Glutamatergic neuron (in vitro differentiated cells): ENCODE results near the gene IRGC. TPM values are rescaled to one million over a fixed set of nuclear protein-coding genes. Genes with fewer than 3 reads are reported as not detected.

ENCODE experiments used
- DNase-seq: peaks from one replicate; pipeline ENCODE4 v3.0.0; 2022
- H3K27ac Mint-ChIP-seq: one replicate; pipeline ENCODE4 v1.8.0; 2020; ENCODE audit warnings: mild to moderate bottlenecking, mixed read lengths, inconsistent platforms; ENCODE audit not compliant: unreplicated experiment
- H3K27me3 Mint-ChIP-seq: one replicate; pipeline ENCODE4 v1.8.0; 2020; ENCODE audit warnings: mild to moderate bottlenecking, moderate library complexity, mixed read lengths, inconsistent platforms; ENCODE audit not compliant: unreplicated experiment
- H3K36me3 Mint-ChIP-seq: one replicate; pipeline ENCODE4 v1.8.0; 2020; ENCODE audit warnings: mild to moderate bottlenecking, mixed read lengths, inconsistent platforms; ENCODE audit not compliant: unreplicated experiment
- H3K4me1 Mint-ChIP-seq: one replicate; pipeline ENCODE4 v1.8.0; 2020; ENCODE audit warnings: mild to moderate bottlenecking, low read depth, mixed read lengths, inconsistent platforms; ENCODE audit not compliant: unreplicated experiment
- H3K4me3 Mint-ChIP-seq: one replicate; pipeline ENCODE4 v1.8.0; 2020; ENCODE audit warnings: mild to moderate bottlenecking, mixed read lengths, inconsistent platforms; ENCODE audit not compliant: unreplicated experiment
- H3K9me3 Mint-ChIP-seq: one replicate; pipeline ENCODE4 v1.8.0; 2020; ENCODE audit warnings: mild to moderate bottlenecking, moderate library complexity, mixed read lengths, inconsistent platforms; ENCODE audit not compliant: unreplicated experiment
- CTCF ChIP-seq: fragments of 200-600 bp; sonication (generic); IDR thresholded peaks from one replicate; pipeline ENCODE4 v1.5.0; 2021; ENCODE audit not compliant: partially characterized antibody, unreplicated experiment
- total RNA-seq: library from RNA; stranded (reverse); fragmentation: NEBNext Ultra II Directional; extraction: Animal tissue kit (Norgen Biotek cat#: 25700); gene quantifications from one replicate; pipeline ENCODE4 v1.2.1, GENCODE V29; 2021; ENCODE audit not compliant: unreplicated experiment

IRGC gene
- total RNA-seq, 1 donor from 2014 or later, result not detected

- Mint-ChIP-seq H3K4me3 (no peak overlapping the region), H3K27ac (no peak overlapping the region), H3K27me3 (peaks cover 15% of the 10 kb centered on the region), H3K4me1 (peaks cover 2% of the 10 kb centered on the region), H3K36me3 (peaks cover 4% of the 10 kb centered on the region), H3K9me3 (peaks cover 7% of the 10 kb centered on the region)
- TF ChIP-seq CTCF, result no peak
- DNase-seq, result no peak
Observed at GRCh38 chr19:43751466-43752220, 35.8 kb downstream of the IRGC start.

GRCh38 chr19:43752287-43752875 lies 36.5 kb downstream of the IRGC start:
- Mint-ChIP-seq H3K36me3 (peaks cover 4% of the 10 kb centered on the region), H3K9me3 (peaks cover 7% of the 10 kb centered on the region), H3K27ac (no peak overlapping the region), H3K4me3 (no peak overlapping the region), H3K4me1 (peaks cover 2% of the 10 kb centered on the region), H3K27me3 (peaks cover 13% of the 10 kb centered on the region)
- no peak for DNase-seq
- no peak for TF ChIP-seq CTCF

GRCh38 chr19:43754253-43754502 lies 38.3 kb downstream of the IRGC start:
- peaks cover 11% of the 10 kb centered on the region for H3K9me3 Mint-ChIP-seq
- peak overlapping the region; percentile 95 for H3K4me3 Mint-ChIP-seq
- no peaks in the 10 kb centered on the region for H3K36me3 Mint-ChIP-seq
- H3K4me1 Mint-ChIP-seq, result peaks cover 4% of the 10 kb centered on the region
- H3K27ac Mint-ChIP-seq, result peak overlapping the region; percentile 75
- no peak for DNase-seq
- TF ChIP-seq CTCF, result no peak
- peaks cover 11% of the 10 kb centered on the region for H3K27me3 Mint-ChIP-seq

- Mint-ChIP-seq H3K4me1 (peaks cover 4% of the 10 kb centered on the region), H3K9me3 (peaks cover 11% of the 10 kb centered on the region)
- TF ChIP-seq CTCF, result no peak
Observed at GRCh38 chr19:43754503-43755255, 38.8 kb downstream of the IRGC start, which contains the start of gene SMG9. TSS of gene SMG9 (minus strand) at chr19:43754962. CDS start at chr19:43750741, 4,221 bp downstream.

More at GRCh38 chr19:43754503-43755255, 38.8 kb downstream of the IRGC start, which contains the start of gene SMG9:
- Mint-ChIP-seq H3K4me3 (peak within 1 kb of the TSS; percentile 95), H3K27ac (peak within 1 kb of the TSS; percentile 82), H3K36me3 (no peaks in the 10 kb centered on the region), H3K27me3 (peaks cover 11% of the 10 kb centered on the region)
- peak; percentile 99 for DNase-seq
